Brain microvascular endothelial cell (primary cell): ENCODE measurements around the gene NCOA5.

Experiments used
- DNase-seq: peaks from one replicate; pipeline ENCODE4 v3.0.0-alpha.2; 2020
- H3K27ac ChIP-seq: fragments of 250-450 bp; sonication (Bioruptor Pico); 2 replicates; pipeline ENCODE4 v1.5.1; 2020; ENCODE audit warnings: mild to moderate bottlenecking, moderate library complexity
- H3K27me3 ChIP-seq: fragments of 250-450 bp; sonication (Bioruptor Pico); replicated peaks from 2 replicates; pipeline ENCODE4 v1.5.1; 2020; ENCODE audit warnings: mild to moderate bottlenecking
- H3K36me3 ChIP-seq: fragments of 250-450 bp; sonication (Bioruptor Pico); replicated peaks from 2 replicates; pipeline ENCODE4 v1.5.1; 2020; ENCODE audit warnings: mild to moderate bottlenecking
- H3K4me3 ChIP-seq: 2 replicates; pipeline ENCODE4 v1.5.1; 2011; ENCODE audit warnings: low read depth, mild to moderate bottlenecking, control low read depth, low read length, moderate library complexity
- in situ Hi-C: cut with HindIII; loops from 2 replicates; pipeline ENCODE4 v1.10.0; 2017; ENCODE audit warnings: low sequenced_read_pairs, low pct_ligation_motif_present
- TF ChIP-seq, protein P1 (sequence below): IDR thresholded peaks from 2 replicates; pipeline ENCODE4 v1.5.1; 2011; ENCODE audit warnings: low read depth, mild to moderate bottlenecking, moderate library complexity, low read length, control low read depth, inconsistent platforms; ENCODE audit errors: missing control alignments

NCOA5 gene

DNA sequence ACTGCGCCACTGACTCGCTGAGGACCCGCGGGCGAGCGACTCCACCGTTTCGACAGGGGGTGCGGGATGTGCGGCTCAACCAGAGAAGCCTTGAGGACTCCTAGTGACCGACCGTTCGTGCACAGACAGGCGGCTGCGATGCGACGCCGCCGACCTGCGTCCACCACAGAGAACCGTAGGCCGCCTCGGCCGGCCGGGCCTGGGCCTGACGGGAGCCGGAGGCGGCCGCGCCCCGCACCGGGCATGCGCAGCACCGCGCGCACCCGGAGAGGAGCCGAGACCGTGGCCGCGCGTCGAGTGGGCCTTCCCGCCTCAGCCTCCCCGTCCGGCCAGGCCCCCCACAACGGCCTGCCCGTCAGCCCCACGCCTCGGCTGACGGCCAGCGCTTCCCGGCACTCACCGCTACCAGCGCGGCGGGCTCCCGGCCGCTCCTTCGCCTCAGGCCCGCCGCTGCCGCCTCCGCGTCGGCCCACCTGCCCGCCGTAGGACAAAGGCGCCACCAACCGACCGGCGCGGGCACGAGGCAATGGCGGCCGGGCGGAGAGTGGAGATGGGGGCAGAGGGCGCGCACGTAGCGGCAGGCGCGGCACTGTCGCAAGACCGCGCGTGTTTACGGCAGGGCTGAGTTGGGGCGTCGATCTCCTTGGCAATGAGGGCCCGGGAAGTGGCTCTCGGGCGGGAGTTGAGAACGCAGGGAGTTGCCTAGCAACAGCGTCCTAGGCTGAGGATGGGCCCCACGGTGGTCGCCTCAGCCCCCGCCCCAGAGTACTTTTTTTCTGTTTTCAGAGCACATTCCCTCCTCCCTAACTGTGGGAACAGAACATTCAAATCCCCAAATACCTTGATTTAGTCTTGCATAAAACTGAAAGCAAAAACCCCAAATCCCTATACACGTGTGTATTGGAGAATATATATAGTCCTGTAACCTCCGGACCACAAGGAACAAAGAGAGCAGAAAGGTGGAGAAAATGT lies at the start of gene NCOA5:
TSS of gene NCOA5 (minus strand) at position 546 of the 972 bp plus-strand sequence. CDS start 10,538 bp downstream, outside the sequence.
- peak within 1 kb of the TSS; percentile 95 for H3K27ac ChIP-seq
- TF ChIP-seq, protein P1, sequence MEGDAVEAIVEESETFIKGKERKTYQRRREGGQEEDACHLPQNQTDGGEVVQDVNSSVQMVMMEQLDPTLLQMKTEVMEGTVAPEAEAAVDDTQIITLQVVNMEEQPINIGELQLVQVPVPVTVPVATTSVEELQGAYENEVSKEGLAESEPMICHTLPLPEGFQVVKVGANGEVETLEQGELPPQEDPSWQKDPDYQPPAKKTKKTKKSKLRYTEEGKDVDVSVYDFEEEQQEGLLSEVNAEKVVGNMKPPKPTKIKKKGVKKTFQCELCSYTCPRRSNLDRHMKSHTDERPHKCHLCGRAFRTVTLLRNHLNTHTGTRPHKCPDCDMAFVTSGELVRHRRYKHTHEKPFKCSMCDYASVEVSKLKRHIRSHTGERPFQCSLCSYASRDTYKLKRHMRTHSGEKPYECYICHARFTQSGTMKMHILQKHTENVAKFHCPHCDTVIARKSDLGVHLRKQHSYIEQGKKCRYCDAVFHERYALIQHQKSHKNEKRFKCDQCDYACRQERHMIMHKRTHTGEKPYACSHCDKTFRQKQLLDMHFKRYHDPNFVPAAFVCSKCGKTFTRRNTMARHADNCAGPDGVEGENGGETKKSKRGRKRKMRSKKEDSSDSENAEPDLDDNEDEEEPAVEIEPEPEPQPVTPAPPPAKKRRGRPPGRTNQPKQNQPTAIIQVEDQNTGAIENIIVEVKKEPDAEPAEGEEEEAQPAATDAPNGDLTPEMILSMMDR, result peak; percentile 2
- no peaks in the 10 kb centered on the region for H3K27me3 ChIP-seq
- DNase-seq, result peak; percentile 94
- H3K4me3 ChIP-seq, result peak within 1 kb of the TSS; percentile 89
- H3K36me3 ChIP-seq, result no peaks in the 10 kb centered on the region
- in situ Hi-C loops, result no loop called here

DNA sequence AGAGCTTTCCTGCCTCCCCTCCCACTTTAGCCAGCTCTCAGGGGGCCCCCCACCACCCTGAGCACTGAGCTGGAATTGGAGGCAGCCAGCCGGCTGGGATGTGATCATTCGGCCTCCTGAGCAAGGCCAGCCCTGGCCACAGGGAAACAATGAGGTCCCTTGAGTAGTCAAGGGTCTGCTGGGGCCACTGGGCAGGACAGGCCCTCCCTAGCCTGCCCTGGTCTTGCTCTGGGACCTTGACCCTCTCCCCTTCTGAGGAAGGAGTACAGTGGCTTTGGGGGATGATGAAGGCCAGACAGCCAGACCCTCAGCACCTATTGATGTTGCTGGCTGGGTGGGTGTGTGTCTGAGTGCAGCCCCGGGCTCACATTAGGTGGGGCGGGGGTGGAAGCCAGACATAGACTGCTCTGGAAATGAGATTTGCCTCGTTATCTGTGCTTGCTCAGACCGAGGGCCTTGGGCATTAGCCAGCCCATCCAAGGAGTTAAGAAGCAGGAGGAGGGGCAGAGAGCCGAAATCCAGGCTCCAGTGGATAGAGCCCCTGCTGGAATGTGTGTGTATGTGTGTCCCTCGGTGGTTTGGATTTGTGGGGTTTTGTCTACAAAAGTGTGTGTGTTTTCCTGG lies 49.6 kb upstream of the NCOA5 start:
- Histone ChIP-seq H3K36me3 (no peaks in the 10 kb centered on the region), H3K27ac (no peak overlapping the region), H3K4me3 (no peak overlapping the region), H3K27me3 (peaks cover 16% of the 10 kb centered on the region)
- DNase-seq, result no peak
- TF ChIP-seq, protein P1, result no peak
- in situ Hi-C loops, result no loop called here

- Histone ChIP-seq H3K4me3 (no peak overlapping the region), H3K27ac (no peak overlapping the region), H3K27me3 (peaks cover 17% of the 10 kb centered on the region), H3K36me3 (no peaks in the 10 kb centered on the region)
- DNase-seq, result no peak
- in situ Hi-C loops, result no loop called here
- TF ChIP-seq, protein P1, result no peak
Measured at GRCh38 chr20:46137816-46138215, 48.1 kb upstream of the NCOA5 start.

- H3K27me3 ChIP-seq, result peaks cover 19% of the 10 kb centered on the region
- in situ Hi-C loops, result no loop called here
Measured at GRCh38 chr20:46135856-46136633, 46.3 kb upstream of the NCOA5 start.

DNA sequence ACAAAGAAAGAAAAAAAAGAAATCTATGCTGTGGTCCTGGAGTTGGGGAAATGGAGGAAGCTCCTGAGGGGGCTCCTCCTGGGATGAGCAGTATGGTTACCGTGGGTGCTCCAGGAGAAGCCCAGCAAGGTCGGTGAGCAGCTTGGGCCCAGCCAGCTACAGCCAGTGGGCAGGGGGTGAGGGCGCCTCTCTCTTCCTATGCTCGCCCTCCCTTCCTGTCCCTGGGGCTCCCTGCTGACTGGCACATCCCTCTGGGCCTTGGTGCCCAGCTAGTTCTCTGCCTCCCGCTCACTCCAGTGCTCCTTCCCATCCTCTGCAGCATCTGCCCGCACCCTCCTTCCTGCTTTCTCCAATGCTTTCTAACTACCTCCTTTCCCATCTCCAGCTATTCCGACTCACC lies 45.0 kb upstream of the NCOA5 start:
- TF ChIP-seq, protein P1, result no peak

More at GRCh38 chr20:46135856-46136633, 46.3 kb upstream of the NCOA5 start:
- Histone ChIP-seq H3K36me3 (no peaks in the 10 kb centered on the region), H3K27ac (no peak overlapping the region), H3K4me3 (no peak overlapping the region)
- TF ChIP-seq, protein P1, result no peak
- no peak for DNase-seq

More for the DNA sequence above, 45.0 kb upstream of the NCOA5 start:
- no peak for DNase-seq
- Histone ChIP-seq H3K27me3 (peaks cover 29% of the 10 kb centered on the region), H3K27ac (no peak overlapping the region), H3K36me3 (no peaks in the 10 kb centered on the region), H3K4me3 (no peak overlapping the region)
- in situ Hi-C loops, result no loop called here
